ENCODE results near the gene PTPRM. TPM values are rescaled to one million over a fixed set of nuclear protein-coding genes. Genes with fewer than 3 reads are reported as not detected.

The PTPRM gene
- total RNA-seq, 1 donor from 2014 or later: 13.9 TPM

GRCh38 chr18:7723558-7723957, 156.4 kb downstream of the PTPRM start:
- peak overlapping the region; percentile 44 for H2AFZ ChIP-seq (replicated peaks)
- H3K79me2 ChIP-seq (ENCODE audit: low read depth): no peaks in the 10 kb centered on the region
- H3K9me3 ChIP-seq (ENCODE audit: low read depth): no peaks in the 10 kb centered on the region
- no peak overlapping the region for H3K27ac ChIP-seq
- no peaks in the 10 kb centered on the region for H4K20me1 ChIP-seq (ENCODE audit: low read depth)
- no peak overlapping the region for H3K9ac ChIP-seq
- H3K4me2 ChIP-seq: no peak overlapping the region
- peaks cover 14% of the 10 kb centered on the region for H3K4me1 ChIP-seq
- no peak overlapping the region for H3K4me3 ChIP-seq
- TF ChIP-seq CTCF (IDR thresholded peaks at IDR 0.05): no peak
- TF ChIP-seq EZH2 (IDR thresholded peaks at IDR 0.05): no peak
- no peak for TF ChIP-seq EZH2phosphoT487 (IDR thresholded peaks at IDR 0.05)
- Mint-ChIP-seq H3K4me1 (no peaks in the 10 kb centered on the region), H3K36me3 (no peaks in the 10 kb centered on the region), H3K27ac (no peak overlapping the region), H3K9me3 (no peaks in the 10 kb centered on the region), H3K4me3 (no peak overlapping the region), H3K27me3 (ENCODE audit: insufficient read depth, low read depth) (no peaks in the 10 kb centered on the region)
- no peaks in the 10 kb centered on the region for H3F3A ChIP-seq (ENCODE audit: low read depth)
- DNase-seq (ENCODE audit: low spot score): no peak
- H3K36me3 ChIP-seq: no peaks in the 10 kb centered on the region
- no peaks in the 10 kb centered on the region for H3K27me3 ChIP-seq

- Histone ChIP-seq H3K27ac (no peak overlapping the region), H3K27me3 (no peaks in the 10 kb centered on the region), H4K20me1 (ENCODE audit: low read depth) (no peaks in the 10 kb centered on the region), H3K79me2 (ENCODE audit: low read depth) (no peaks in the 10 kb centered on the region), H2AFZ (replicated peaks) (no peak overlapping the region), H3K4me3 (no peak overlapping the region), H3F3A (ENCODE audit: low read depth) (no peaks in the 10 kb centered on the region), H3K9ac (no peak overlapping the region), H3K4me1 (peaks cover 14% of the 10 kb centered on the region), H3K4me2 (no peak overlapping the region), H3K9me3 (ENCODE audit: low read depth) (no peaks in the 10 kb centered on the region), H3K36me3 (no peaks in the 10 kb centered on the region)
- Mint-ChIP-seq H3K27ac (no peak overlapping the region), H3K27me3 (ENCODE audit: insufficient read depth, low read depth) (no peaks in the 10 kb centered on the region), H3K9me3 (no peaks in the 10 kb centered on the region), H3K36me3 (no peaks in the 10 kb centered on the region), H3K4me3 (no peak overlapping the region), H3K4me1 (no peaks in the 10 kb centered on the region)
- no peak for TF ChIP-seq EZH2 (IDR thresholded peaks at IDR 0.05)
- no peak for TF ChIP-seq CTCF (IDR thresholded peaks at IDR 0.05)
- TF ChIP-seq EZH2phosphoT487 (IDR thresholded peaks at IDR 0.05): no peak
- DNase-seq (ENCODE audit: low spot score): no peak
Observed at GRCh38 chr18:7725473-7725872, 158.4 kb downstream of the PTPRM start.

GRCh38 chr18:7725897-7726296, 158.8 kb downstream of the PTPRM start:
- H3K9ac ChIP-seq: no peak overlapping the region
- H3K9me3 ChIP-seq (ENCODE audit: low read depth): no peaks in the 10 kb centered on the region
- H3K4me1 ChIP-seq: peaks cover 14% of the 10 kb centered on the region
- no peak overlapping the region for H3K27ac ChIP-seq
- H3K79me2 ChIP-seq (ENCODE audit: low read depth): no peaks in the 10 kb centered on the region
- no peak overlapping the region for H3K4me3 ChIP-seq
- H4K20me1 ChIP-seq (ENCODE audit: low read depth): no peaks in the 10 kb centered on the region
- TF ChIP-seq EZH2 (IDR thresholded peaks at IDR 0.05): no peak
- TF ChIP-seq EZH2phosphoT487 (IDR thresholded peaks at IDR 0.05): no peak
- TF ChIP-seq CTCF (IDR thresholded peaks at IDR 0.05): no peak
- no peaks in the 10 kb centered on the region for H3K4me1 Mint-ChIP-seq
- H3K4me3 Mint-ChIP-seq: no peak overlapping the region
- H3F3A ChIP-seq (ENCODE audit: low read depth): no peaks in the 10 kb centered on the region
- H3K4me2 ChIP-seq: no peak overlapping the region
- H3K9me3 Mint-ChIP-seq: no peaks in the 10 kb centered on the region
- H3K27ac Mint-ChIP-seq: no peak overlapping the region
- H3K27me3 Mint-ChIP-seq (ENCODE audit: insufficient read depth, low read depth): no peaks in the 10 kb centered on the region
- H3K36me3 Mint-ChIP-seq: no peaks in the 10 kb centered on the region
- H3K36me3 ChIP-seq: no peaks in the 10 kb centered on the region
- no peak for DNase-seq (ENCODE audit: low spot score)
- no peaks in the 10 kb centered on the region for H3K27me3 ChIP-seq
- H2AFZ ChIP-seq (replicated peaks): no peak overlapping the region

All from neural progenitor cell (in vitro differentiated cells).